Kidney epithelial cell (primary cell): Measurements from ENCODE around the gene MCAT. TPM values are rescaled to one million over a fixed set of nuclear protein-coding genes. Genes with fewer than 3 reads are reported as not detected.
A peak's percentile ranks its signal among the peaks of the same experiment; 100 is the strongest.

Source experiments
- DNase-seq: peaks from one replicate; pipeline ENCODE4 v3.0.0-alpha.2; 2010; ENCODE audit warnings: low read depth
- H3K27me3 ChIP-seq: 2 replicates; pipeline ENCODE4 v1.6.0; 2011; ENCODE audit warnings: low read length; ENCODE audit not compliant: control insufficient read depth, insufficient read depth
- H3K36me3 ChIP-seq: 2 replicates; pipeline ENCODE4 v1.5.1; 2011; ENCODE audit warnings: low read length; ENCODE audit not compliant: control insufficient read depth, insufficient read depth
- H3K4me3 ChIP-seq: 2 replicates; pipeline ENCODE4 v1.5.1; 2011; ENCODE audit warnings: low read depth, mild to moderate bottlenecking, control low read depth, low read length
- total RNA-seq: library from RNA; depleted of rRNA; stranded (reverse); fragments of >200 nt; gene quantifications from 2 replicates; pipeline ENCODE4 v1.2.3, GENCODE V29; 2015
- TF ChIP-seq, protein P1 (sequence below): IDR thresholded peaks from 2 replicates; pipeline ENCODE4 v1.5.1; 2011; ENCODE audit warnings: mild to moderate bottlenecking, moderate library complexity, low read length, control low read depth, inconsistent platforms; ENCODE audit not compliant: insufficient read depth, poor library complexity, severe bottlenecking

Gene MCAT
- total RNA-seq, 1 donor from 2014 or later = 32.8 TPM

GRCh38 chr22:43159484-43160178 is 16.4 kb upstream of the MCAT start:
- Histone ChIP-seq H3K36me3 (no peaks in the 10 kb centered on the region), H3K27me3 (no peaks in the 10 kb centered on the region), H3K4me3 (no peak overlapping the region)
- TF ChIP-seq, protein P1, sequence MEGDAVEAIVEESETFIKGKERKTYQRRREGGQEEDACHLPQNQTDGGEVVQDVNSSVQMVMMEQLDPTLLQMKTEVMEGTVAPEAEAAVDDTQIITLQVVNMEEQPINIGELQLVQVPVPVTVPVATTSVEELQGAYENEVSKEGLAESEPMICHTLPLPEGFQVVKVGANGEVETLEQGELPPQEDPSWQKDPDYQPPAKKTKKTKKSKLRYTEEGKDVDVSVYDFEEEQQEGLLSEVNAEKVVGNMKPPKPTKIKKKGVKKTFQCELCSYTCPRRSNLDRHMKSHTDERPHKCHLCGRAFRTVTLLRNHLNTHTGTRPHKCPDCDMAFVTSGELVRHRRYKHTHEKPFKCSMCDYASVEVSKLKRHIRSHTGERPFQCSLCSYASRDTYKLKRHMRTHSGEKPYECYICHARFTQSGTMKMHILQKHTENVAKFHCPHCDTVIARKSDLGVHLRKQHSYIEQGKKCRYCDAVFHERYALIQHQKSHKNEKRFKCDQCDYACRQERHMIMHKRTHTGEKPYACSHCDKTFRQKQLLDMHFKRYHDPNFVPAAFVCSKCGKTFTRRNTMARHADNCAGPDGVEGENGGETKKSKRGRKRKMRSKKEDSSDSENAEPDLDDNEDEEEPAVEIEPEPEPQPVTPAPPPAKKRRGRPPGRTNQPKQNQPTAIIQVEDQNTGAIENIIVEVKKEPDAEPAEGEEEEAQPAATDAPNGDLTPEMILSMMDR = peak; percentile 24
- no peak for DNase-seq

- DNase-seq = no peak
- Histone ChIP-seq H3K4me3 (no peak overlapping the region), H3K36me3 (no peaks in the 10 kb centered on the region), H3K27me3 (no peaks in the 10 kb centered on the region)
- TF ChIP-seq, protein P1 = no peak
Observed at GRCh38 chr22:43158778-43159483, 15.7 kb upstream of the MCAT start.

- TF ChIP-seq, protein P1 = no peak
- Histone ChIP-seq H3K4me3 (no peak overlapping the region), H3K36me3 (no peaks in the 10 kb centered on the region), H3K27me3 (no peaks in the 10 kb centered on the region)
- no peak for DNase-seq
Observed at GRCh38 chr22:43157874-43158546, 14.8 kb upstream of the MCAT start.

DNA sequence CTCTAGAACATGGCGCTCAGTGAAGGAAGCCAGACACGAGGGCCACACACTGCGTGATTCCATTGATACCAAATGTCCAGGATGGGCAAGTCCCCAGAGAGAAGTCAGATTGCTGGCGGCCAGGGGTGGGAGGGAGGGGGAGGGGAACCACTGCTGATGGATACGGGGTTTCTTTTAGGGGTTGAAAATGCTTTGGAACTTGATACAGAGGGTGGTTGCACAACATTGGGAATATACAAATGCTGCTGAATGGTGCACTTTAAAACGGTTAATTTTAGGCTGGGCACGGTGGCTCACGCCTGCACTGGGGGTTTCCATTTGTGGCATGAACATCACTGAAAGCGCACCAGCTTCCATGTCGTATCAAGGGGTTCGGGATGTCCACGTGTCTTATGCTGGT is 13.2 kb upstream of the MCAT start:
- no peaks in the 10 kb centered on the region for H3K36me3 ChIP-seq
- no peaks in the 10 kb centered on the region for H3K27me3 ChIP-seq
- no peak for DNase-seq
- no peak overlapping the region for H3K4me3 ChIP-seq
- TF ChIP-seq, protein P1 = no peak

- Histone ChIP-seq H3K27me3 (no peaks in the 10 kb centered on the region), H3K4me3 (no peak overlapping the region), H3K36me3 (no peaks in the 10 kb centered on the region)
- DNase-seq = no peak
- TF ChIP-seq, protein P1 = no peak
Observed at GRCh38 chr22:43155789-43156188, 12.6 kb upstream of the MCAT start.
